Parathyroid adenoma (tissue), 2 donors: ENCODE data around the gene NPHS1.

ENCODE experiments used
- H2AFZ ChIP-seq: fragments of 300-600 bp; sonication (generic); one replicate; pipeline ENCODE4 v1.7.0; 2017; ENCODE audit warnings: antibody characterized with exemption, mild to moderate bottlenecking
- H3K27ac ChIP-seq: fragments of 300-600 bp; sonication (generic); one replicate; pipeline ENCODE4 v1.7.0; 2017
- H3K27me3 ChIP-seq: fragments of 300-600 bp; sonication (generic); one replicate; pipeline ENCODE4 v1.7.0; 2017; ENCODE audit warnings: low read length; ENCODE audit not compliant: control insufficient read depth, insufficient read depth
- H3K36me3 ChIP-seq: fragments of 300-600 bp; sonication (generic); one replicate; pipeline ENCODE4 v1.7.0; 2017; ENCODE audit warnings: low read length; ENCODE audit not compliant: control insufficient read depth, insufficient read depth
- H3K4me1 ChIP-seq: fragments of 300-600 bp; sonication (generic); one replicate; pipeline ENCODE4 v1.7.0; 2017; ENCODE audit warnings: control low read depth
- H3K4me2 ChIP-seq: fragments of 300-600 bp; sonication (generic); one replicate; pipeline ENCODE4 v1.7.0; 2017; ENCODE audit warnings: low read length
- H3K4me3 ChIP-seq: fragments of 300-600 bp; sonication (generic); one replicate; pipeline ENCODE4 v1.7.0; 2017; ENCODE audit warnings: low read depth, low read length
- H3K79me2 ChIP-seq: fragments of 300-600 bp; sonication (generic); one replicate; pipeline ENCODE4 v1.7.0; 2017; ENCODE audit warnings: control low read depth
- H3K9ac ChIP-seq: fragments of 300-600 bp; sonication (generic); one replicate; pipeline ENCODE4 v1.7.0; 2017; ENCODE audit warnings: mild to moderate bottlenecking
- H3K9me3 ChIP-seq: fragments of 300-600 bp; sonication (generic); one replicate; pipeline ENCODE4 v1.7.0; 2017; ENCODE audit warnings: low read length; ENCODE audit not compliant: control insufficient read depth
- TF ChIP-seq, protein P1 (sequence below): fragments of 300-600 bp; sonication (generic); IDR thresholded peaks from one replicate; pipeline ENCODE4 v1.7.0; 2017; ENCODE audit warnings: antibody characterized with exemption, mild to moderate bottlenecking
- donor health status: primary hyperparathyroidism.

The NPHS1 gene

DNA sequence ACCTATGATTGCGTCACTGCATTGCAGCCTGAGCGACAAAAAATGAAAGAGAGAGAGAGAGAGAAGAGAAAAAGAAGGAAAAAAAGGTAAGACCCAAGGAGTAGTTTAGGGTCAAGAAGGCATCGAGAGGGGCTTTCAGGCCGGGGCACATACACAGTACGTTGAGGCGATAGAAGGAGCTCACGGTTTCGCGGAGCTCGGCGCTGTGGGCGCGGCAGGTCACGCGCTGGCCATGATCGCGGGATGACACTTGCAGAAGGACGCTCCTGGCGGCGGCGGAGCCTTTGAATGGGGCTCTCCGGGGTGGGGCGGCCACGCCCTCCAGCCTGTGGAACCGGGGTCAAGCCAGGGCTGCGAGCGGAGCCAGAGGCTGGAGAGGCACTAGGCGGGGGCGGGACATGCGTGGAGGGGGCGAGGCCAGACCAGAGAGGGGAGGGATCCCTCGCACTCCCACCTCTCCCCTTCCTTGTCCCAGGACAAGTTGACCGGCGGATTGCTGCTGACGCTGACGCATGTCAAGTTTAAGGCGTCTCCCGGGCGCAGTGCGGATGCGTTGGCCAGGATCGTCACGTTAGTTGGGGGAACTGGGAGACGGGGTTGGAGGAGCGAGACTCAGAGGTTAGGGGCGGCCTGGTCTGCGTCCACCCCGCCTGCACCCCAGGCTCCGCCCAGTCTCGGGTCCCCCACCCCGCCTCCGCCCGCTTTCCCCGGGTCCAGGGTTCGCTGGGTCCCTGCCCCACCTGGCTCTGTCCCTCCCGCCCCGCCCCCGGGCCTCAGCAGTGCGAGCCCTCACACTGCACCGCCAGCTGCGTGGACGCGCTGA lies 6.9 kb downstream of the NPHS1 start:
- Histone ChIP-seq H3K36me3 (no peaks in the 10 kb centered on the region), H3K4me2 (no peak overlapping the region), H3K9me3 (no peaks in the 10 kb centered on the region), H3K27me3 (peaks cover 11% of the 10 kb centered on the region), H3K9ac (no peak overlapping the region), H3K79me2 (no peaks in the 10 kb centered on the region), H3K4me3 (no peak overlapping the region), H3K4me1 (peaks cover 14% of the 10 kb centered on the region), H2AFZ (no peak overlapping the region), H3K27ac (no peak overlapping the region)
- TF ChIP-seq, protein P1, sequence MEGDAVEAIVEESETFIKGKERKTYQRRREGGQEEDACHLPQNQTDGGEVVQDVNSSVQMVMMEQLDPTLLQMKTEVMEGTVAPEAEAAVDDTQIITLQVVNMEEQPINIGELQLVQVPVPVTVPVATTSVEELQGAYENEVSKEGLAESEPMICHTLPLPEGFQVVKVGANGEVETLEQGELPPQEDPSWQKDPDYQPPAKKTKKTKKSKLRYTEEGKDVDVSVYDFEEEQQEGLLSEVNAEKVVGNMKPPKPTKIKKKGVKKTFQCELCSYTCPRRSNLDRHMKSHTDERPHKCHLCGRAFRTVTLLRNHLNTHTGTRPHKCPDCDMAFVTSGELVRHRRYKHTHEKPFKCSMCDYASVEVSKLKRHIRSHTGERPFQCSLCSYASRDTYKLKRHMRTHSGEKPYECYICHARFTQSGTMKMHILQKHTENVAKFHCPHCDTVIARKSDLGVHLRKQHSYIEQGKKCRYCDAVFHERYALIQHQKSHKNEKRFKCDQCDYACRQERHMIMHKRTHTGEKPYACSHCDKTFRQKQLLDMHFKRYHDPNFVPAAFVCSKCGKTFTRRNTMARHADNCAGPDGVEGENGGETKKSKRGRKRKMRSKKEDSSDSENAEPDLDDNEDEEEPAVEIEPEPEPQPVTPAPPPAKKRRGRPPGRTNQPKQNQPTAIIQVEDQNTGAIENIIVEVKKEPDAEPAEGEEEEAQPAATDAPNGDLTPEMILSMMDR: no peak

DNA sequence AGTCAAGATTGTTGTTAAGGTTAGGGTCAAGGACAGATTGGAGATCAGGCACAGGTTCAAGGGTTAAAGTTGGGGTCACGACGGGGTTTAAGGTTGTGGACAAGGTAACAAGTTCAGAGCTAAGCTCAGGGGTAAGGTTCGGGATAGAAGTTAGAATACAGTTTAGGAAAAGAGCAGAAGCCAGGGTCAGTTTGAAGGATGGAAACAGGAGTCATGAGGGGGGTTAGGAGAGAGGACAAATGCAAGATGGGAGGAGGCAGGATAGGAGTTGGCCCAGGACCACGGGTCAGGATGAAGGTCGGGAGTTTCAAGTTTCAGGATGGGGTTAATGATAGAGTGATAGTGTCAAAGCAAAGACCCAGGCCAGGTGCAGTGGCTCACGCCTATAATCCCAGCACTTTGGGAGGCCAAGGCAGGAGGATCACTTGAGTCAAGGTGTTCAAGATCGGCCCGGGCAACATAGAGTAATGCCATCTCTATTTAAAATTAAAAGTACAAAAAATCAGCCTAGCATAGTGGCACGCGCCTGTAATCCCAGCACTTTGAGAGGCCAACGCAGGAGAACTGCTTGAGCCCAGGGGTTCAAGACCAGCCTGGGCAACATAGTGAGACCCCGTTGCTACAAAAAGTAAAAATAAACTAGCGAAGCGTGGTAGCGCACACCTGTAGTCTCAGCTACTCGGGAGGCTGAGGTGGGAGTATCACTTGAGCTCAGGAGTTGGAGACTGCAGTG lies 7.7 kb downstream of the NPHS1 start:
- no peak overlapping the region for H3K9ac ChIP-seq
- no peak overlapping the region for H2AFZ ChIP-seq
- H3K9me3 ChIP-seq: no peaks in the 10 kb centered on the region
- TF ChIP-seq, protein P1: no peak
- no peak overlapping the region for H3K27ac ChIP-seq
- no peak overlapping the region for H3K4me2 ChIP-seq
- H3K27me3 ChIP-seq: peaks cover 11% of the 10 kb centered on the region
- H3K4me1 ChIP-seq: peaks cover 14% of the 10 kb centered on the region
- H3K79me2 ChIP-seq: no peaks in the 10 kb centered on the region
- H3K36me3 ChIP-seq: no peaks in the 10 kb centered on the region
- H3K4me3 ChIP-seq: no peak overlapping the region

- Histone ChIP-seq H3K4me3 (no peak overlapping the region), H3K27me3 (peaks cover 11% of the 10 kb centered on the region), H3K4me1 (peaks cover 8% of the 10 kb centered on the region)
Observed at GRCh38 chr19:35843676-35844481, 8.4 kb downstream of the NPHS1 start.

DNA sequence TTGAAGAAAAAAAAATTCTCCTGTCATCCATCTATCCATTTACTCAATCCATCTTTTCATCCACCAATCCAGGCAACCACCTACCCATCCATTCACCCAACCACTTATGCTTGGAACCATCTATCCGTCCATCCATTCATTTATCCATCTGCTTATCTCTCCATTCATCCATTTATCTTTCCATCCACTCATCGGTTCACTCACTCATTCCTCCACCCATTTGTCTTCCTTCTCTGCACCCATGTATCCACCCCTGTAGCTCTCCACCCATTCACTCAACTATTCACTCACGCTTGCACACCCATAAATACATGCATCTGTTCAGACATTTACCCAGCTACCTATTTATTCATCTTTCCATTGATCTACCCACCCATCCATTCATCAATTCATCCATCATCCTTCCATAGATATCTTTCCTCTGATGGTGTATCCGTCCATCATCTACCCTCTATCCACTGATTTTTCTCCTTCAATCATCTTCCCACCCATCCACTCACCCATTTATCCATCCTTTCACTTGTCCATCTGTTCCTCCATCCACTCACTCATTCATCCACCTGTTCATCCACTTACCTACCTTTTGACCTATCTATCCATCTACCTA lies 9.5 kb downstream of the NPHS1 start:
- TF ChIP-seq, protein P1: no peak
- no peak overlapping the region for H3K9ac ChIP-seq
- H3K4me1 ChIP-seq: no peaks in the 10 kb centered on the region
- H3K27ac ChIP-seq: no peak overlapping the region
- no peaks in the 10 kb centered on the region for H3K79me2 ChIP-seq
- no peak overlapping the region for H3K4me2 ChIP-seq
- peaks cover 11% of the 10 kb centered on the region for H3K27me3 ChIP-seq
- no peaks in the 10 kb centered on the region for H3K36me3 ChIP-seq
- no peaks in the 10 kb centered on the region for H3K9me3 ChIP-seq
- H2AFZ ChIP-seq: no peak overlapping the region
- no peak overlapping the region for H3K4me3 ChIP-seq

More at GRCh38 chr19:35843676-35844481, 8.4 kb downstream of the NPHS1 start:
- H3K27ac ChIP-seq: no peak overlapping the region
- no peaks in the 10 kb centered on the region for H3K9me3 ChIP-seq
- no peak overlapping the region for H3K9ac ChIP-seq
- no peaks in the 10 kb centered on the region for H3K36me3 ChIP-seq
- H2AFZ ChIP-seq: no peak overlapping the region
- no peaks in the 10 kb centered on the region for H3K79me2 ChIP-seq
- H3K4me2 ChIP-seq: no peak overlapping the region
- TF ChIP-seq, protein P1: no peak
